Activated CD8-positive, alpha-beta memory T cell treated with anti-CD3 and anti-CD28 coated beads, Interleukin-2, amount 50 U/mL, for 4 hours (primary cell): Measurements from ENCODE around the gene ITGB7.
"Not testable (repeated sequence)": the region's sequence is repeated elsewhere in the genome, so short reads cannot be mapped to it uniquely, and the experiment has no call there.

Experiments
- DNase-seq: peaks from one replicate; pipeline ENCODE4 v3.0.0-alpha.2; 2020

Gene ITGB7

GRCh38 chr12:53194973-53195372, 12.1 kb downstream of the ITGB7 start:
- DNase-seq = no peak

GRCh38 chr12:53193985-53194716, 12.9 kb downstream of the ITGB7 start:
- no peak for DNase-seq

DNA sequence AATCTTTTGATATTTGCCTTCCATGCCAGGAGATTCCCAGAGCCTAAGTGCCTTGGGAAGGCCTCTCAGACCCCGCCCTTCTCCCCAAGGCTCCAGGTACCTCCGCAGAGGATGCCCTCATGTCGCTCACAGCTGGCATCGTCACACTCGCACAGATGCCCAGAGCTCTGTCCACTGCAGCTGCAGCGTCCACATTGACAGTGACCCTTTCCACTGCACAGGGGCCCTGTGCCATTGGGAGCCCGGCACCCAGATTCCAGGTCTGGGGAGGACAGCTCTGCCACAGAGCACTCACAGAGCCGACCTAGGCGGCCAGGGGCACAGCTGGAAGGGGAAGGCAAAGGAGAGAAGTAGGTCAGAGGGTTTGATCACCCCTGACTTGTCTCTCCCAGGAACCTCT, 14.0 kb downstream of the ITGB7 start:
- no peak for DNase-seq

DNA sequence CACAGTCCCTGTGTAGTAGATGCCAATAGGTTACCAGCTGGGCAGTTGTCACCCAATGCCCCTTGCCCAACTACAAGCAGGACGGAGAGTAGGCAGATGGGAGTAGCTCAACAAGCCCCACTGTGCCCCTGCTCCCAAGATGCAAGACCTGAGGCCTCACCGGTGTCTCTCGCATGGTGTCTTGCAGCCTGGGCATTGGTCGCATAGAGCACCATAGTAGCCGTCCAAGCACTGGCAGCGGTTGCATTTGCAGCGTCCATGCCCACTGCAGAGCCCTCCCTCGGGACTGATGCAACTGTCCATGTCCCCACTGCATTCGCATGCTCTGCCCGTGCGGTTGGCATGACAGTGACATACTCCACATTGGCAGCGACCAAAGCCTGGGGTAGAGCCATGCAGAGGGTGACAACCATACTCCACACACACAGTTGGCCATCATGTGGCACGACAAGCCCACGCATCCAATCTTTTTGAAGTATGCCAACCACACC, 14.5 kb downstream of the ITGB7 start:
- no peak for DNase-seq

DNA sequence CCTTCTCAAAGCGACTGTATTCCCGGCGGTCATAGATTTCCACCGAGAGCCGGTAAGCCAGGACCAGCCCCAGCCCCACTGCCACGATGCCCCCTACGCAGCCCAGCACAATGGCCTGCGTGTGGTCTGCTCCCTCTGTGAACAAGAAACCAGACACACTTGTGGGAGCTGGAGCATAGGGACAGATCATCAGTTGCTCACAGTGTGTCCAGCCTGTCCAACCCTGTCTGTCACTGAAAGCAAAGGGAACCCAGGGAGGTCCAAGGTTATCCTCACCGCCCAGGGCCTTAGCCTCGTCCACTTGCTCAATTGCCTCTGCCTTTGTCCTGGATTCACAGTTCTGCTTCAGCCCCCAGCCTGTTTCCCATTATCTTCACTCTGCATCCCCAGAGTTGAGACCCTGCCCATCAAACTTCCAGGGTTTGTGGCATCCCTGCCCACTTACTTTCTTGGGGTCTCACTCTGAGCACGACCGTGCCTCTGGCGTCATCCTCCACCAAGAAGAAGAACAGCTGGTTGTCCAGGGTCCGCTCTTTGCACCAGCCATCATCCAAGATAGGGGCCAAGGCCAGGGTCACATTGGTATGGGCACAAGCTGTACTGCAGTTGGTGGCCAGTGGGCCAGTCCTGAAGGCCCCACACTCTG, 15.0 kb downstream of the ITGB7 start:
- no peak for DNase-seq

- DNase-seq = no peak
Measured at GRCh38 chr12:53191096-53191884, 15.8 kb downstream of the ITGB7 start.

GRCh38 chr12:53190108-53190729, 16.8 kb downstream of the ITGB7 start:
- peak; percentile 62 for DNase-seq

DNA sequence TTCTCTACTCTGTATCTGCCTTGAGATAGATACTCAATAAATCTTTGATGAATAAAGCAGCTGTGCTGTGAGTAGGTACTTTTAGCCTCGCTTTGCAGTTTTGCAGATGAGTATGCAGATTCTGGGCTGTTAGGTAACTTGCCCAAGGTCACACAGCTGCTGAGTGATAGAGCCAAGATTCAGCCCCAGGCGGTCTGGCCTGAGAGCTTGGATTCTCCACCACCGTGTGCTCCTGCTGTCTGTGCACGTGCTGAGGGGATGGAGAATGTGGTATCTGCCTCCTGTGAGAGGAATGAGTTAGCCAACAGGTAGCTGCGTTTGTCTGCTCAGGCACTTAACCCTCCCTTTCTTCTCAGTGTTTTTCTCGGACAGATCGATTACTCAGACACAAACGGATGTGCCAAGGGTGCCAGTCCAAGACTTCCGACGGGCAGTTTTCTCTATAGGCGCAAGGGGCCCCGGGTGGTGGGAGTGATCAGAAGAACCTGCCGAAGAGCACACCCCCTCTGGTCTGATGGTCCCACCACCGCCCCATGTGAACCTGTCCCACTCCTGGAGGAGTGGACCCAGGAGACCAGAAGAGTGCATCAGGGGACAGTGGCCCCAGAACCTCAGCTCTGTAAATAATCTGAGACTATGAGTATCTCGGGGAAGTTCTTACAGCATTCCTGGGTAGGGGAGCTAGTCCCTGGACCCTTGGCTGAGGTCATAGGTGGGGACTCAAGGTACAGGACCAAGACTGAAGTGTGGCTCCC, 19.7 kb downstream of the ITGB7 start:
- no peak for DNase-seq

GRCh38 chr12:53186745-53187144, 20.3 kb downstream of the ITGB7 start:
- no peak for DNase-seq

DNA sequence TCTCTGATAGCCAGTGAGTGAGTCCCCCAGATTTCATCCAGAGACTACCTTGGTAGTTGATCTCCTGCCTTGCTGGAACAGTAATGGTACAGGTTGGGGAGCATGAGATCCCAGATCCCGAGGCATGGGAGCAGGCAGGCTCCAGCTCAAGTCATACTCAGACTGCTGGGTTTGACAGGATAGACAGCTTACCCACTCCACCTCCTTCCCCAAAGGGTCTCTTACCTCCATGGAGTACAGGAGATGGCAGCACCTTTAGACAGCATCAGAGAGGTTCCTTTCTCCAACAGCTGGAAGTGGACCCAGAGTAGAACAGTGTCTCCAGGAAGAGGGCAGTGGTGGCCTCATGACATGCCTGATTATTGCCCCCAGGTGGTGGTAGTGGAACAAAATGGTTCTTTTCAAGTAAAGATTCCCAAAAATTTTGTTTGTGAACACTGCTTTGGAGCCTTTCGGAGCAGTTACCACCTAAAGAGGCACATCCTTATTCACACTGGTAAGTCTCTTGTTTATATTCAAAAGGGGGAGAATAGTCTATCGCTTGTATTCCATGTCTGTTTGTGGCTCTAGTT, 21.4 kb downstream of the ITGB7 start:
- DNase-seq = no peak

- DNase-seq = no peak
Measured at GRCh38 chr12:53184828-53185227, 22.2 kb downstream of the ITGB7 start.

DNA sequence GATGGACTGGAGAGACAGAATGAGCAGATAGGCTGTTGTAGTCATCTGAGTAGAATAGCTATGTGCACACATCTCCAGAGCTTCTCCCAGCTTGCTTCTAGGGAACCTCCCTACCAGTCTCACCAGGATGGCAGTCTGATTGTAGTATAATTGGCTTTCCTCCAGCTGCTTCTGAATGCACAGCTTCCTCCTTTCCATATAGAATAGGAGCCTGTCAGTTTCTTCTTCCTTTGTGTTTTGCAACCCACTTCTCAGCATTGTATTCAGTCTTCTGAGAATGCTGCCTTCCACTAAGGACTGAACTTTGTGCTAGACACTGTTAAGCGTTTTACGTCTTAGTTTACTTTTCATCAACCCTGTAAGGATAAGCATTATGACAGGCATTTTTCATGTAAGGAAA, 24.1 kb downstream of the ITGB7 start:
- no peak for DNase-seq

DNA sequence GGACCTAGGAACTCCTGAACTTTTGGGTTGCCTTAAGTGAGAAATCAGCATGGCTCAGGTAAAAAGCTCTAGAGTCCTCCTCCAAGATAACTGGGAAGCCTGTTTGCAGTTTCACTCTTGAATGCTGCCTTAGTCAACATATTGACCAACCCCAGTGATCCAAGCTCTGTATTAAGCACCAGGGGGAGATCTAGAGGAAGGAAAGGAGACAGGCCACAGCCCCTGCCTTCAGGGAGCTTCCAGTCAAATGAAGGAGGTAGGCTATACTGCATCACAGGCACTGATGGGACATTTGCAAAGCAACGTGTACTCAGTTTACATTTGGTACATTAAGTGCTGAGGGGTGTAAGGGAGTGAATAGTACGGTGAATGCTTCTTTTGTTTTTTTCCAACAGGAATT, 25.1 kb downstream of the ITGB7 start:
- DNase-seq = no peak

DNA sequence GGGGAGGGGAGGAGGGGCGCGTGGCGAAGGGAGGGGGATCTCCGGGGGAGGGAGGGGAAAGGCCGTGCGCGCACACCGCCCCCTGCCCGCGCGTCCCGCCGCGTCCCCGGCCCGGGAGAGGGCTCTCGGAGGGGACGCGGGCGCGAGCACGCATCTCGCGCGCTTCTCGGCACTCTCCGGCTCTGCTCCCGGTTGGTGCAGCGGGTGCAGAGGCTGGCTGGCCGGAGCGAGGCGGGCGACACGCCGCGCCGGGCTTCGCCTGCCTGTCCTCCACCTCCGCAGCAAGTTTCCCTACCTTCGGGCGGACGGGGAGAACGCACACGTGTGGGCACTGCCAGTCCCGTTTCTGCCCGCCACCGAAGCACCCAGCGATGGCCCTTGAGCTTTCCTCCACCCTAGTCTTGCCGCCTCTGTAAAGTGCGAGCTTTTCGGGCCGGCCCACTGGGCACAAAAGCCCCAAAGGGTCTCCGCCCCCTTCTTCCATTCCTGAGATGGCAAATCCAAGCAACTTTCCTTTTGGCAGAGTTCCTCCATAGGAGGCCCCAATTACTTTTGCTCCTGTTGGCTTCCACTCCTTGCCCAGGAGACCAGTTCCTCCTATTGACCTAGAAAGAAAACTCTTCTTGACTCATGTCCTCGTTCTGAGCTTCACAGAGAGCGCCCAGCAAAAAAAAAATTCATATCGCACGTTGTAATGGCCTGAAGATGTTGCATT, 26.0 kb downstream of the ITGB7 start:
- peak; percentile 78 for DNase-seq

GRCh38 chr12:53180220-53180930, 26.7 kb downstream of the ITGB7 start, which contains the start of the genes CSAD and ZNF740:
CSAD (minus strand) TSS chr12:53180925; CDS start chr12:53173470, 7,455 bp downstream.
ZNF740 (plus strand) TSS chr12:53180722; CDS start chr12:53181984, 1,262 bp downstream.
- DNase-seq = peak; percentile 97

GRCh38 chr12:53179687-53180219, 27.3 kb downstream of the ITGB7 start:
- no peak for DNase-seq

GRCh38 chr12:53178803-53179202, 28.2 kb downstream of the ITGB7 start:
- not testable (repeated sequence) for DNase-seq

DNA sequence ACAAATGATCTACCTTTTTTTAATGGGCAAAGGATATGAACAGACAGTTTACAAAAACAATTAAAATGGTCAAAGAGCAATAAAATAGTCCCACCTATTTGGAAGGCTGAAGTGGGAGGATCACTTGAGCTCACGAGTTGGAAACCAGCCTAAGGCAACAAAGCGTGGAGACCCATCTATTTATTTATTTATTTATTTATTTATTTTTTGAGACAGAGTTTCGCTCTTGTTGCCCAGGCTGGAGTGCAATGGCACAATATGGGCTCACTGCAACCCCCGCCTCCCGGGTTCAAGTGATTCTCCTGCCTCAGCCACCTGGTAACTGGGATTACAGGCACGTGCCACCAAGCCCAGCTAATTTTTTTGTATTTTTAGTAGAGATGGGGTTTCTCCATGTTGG, 29.6 kb downstream of the ITGB7 start:
- not testable (repeated sequence) for DNase-seq

GRCh38 chr12:53176750-53177149, 30.3 kb downstream of the ITGB7 start:
- no peak for DNase-seq

- no peak for DNase-seq
Measured at GRCh38 chr12:53174881-53175491, 32.1 kb downstream of the ITGB7 start.
